Stimulated activated naive CD4-positive, alpha-beta T cell treated with Interleukin-2 at 50 U/mL for 16 hours (primary cell): ENCODE data around the gene CDK10.

Source experiments
- DNase-seq: peaks from one replicate; lab custom pipeline; 2025; lab: John Stamatoyannopoulos, UW

Gene CDK10

DNA sequence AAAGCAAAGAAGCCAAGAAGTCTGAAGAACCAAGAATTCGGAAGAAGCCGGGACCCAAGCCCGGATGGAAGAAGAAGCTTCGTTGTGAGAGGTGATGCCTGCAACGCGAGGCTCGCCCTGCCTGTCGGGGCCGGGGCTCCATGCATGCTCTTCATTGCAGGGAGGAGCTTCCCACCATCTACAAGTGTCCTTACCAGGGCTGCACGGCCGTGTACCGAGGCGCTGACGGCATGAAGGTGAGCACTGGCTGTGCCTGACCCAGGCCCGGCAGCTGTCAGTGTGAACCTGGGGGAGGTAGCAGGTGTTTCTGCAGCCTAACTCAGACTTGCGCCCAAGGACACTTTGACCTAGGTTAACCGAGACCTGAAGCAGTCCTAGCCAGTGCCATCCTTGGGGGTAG lies 46.8 kb downstream of the CDK10 start:
- no peak for DNase-seq

DNA sequence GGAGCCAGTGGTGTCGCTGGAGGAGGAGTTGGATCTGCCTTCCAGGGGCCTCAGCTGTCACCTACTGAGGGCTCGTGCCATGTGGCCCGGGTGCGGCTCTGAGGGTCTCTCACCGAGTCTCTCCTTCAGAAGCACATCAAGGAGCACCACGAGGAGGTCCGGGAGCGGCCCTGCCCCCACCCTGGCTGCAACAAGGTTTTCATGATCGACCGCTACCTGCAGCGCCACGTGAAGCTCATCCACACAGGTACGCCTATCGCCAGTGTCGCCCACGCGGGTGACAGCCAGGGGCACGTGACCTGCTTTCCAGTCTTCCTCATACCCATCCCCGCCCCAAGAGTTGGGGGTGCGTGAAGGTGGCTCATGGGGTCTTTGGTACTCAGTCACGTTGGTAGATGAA lies 47.3 kb downstream of the CDK10 start:
- DNase-seq: no peak

DNA sequence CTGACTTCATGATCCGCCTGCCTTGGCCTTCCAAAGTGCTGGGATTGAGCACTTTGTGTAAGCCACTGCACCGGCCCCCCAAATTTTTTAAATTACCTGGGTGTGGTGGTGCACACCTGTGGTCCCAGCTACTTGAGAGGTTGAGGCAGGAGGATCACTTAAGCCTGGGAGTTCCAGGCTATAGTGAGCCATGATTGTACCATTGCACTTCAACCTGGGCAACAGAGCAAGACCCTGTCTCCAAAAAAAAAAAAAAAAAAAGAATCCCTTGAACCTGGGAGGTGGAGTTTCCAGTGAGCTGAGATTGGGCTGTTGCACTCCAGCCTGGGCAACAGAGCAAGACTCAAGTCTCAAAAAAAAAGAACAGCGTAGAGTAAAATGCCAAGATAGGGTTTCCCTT lies 50.1 kb downstream of the CDK10 start:
- no peak for DNase-seq

DNA sequence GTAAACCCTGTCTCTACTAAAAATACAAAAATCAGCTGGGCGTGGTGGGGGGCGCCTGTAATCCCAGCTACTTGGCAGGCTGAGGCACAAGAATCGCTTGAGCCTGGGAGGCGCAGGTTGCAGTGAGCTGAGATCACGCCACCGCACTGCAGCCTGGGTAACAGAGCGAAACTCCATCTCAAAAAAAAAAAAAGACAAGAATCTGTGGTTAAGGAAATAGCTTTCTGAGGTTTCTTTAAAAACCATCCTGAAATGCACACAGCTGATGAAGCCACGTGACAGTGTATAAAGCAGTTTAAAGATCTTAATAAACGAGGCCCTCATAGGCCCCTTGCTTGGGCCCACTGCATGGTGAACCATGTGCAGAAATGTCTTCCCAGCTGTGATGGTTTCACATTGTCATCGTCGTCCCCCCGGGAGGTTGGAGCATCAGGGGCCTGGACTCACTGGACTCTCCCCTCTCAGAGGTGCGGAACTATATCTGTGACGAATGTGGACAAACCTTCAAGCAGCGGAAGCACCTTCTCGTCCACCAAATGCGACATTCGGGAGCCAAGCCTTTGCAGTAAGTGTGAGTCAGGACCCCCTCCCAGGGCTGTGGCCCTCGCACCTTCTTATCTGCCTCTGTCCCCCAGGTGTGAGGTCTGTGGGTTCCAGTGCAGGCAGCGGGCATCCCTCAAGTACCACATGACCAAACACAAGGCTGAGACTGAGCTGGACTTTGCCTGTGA lies 51.0 kb downstream of the CDK10 start:
- peak; percentile 20 for DNase-seq

DNA sequence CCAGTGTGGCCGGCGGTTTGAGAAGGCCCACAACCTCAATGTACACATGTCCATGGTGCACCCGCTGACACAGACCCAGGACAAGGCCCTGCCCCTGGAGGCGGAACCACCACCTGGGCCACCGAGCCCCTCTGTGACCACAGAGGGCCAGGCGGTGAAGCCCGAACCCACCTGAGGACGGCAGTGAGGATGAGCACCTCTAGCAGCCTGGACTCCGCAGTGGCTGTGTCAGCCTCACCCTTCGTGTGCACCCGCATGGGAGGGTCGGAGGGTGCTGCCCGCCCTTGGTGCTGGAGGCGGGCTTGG lies 51.5 kb downstream of the CDK10 start:
- no peak for DNase-seq

DNA sequence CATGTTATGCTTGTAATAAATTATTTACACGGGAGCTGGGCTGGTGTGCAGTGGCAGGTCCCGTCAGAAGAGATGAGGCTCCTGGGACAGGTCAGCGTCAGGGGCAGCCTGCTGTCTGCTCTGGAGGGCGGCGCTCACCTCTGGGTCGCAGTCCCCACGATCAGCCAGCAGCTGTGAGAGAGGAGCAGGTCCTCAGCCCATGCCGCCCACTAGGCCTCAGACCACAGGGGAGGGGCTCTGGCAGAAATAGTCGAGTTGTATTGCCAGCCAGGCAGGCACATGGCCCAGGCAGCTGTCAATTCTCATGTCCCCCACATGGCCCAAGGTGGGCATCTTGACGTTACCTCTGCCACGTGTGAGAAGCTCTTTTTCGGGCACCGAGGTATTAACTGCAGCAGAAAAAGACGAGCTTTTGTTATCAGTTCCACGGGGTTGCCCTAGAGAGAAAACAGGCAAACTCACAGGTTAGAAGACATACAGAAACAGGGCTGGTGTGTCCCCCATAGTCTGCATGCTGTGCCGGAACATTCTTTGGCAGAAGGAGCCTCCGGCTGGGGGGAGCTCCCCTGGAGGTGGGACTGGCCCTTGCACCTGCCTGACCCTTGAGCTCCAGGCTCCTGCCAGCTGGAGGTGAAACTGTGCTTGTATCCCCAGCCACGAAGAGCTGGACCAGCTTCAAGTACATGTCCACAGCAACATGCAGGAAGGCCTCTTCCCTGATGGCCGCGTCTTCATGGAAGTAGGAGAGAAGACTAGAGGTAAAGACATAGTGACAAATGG lies 52.2 kb downstream of the CDK10 start:
- DNase-seq: no peak

DNA sequence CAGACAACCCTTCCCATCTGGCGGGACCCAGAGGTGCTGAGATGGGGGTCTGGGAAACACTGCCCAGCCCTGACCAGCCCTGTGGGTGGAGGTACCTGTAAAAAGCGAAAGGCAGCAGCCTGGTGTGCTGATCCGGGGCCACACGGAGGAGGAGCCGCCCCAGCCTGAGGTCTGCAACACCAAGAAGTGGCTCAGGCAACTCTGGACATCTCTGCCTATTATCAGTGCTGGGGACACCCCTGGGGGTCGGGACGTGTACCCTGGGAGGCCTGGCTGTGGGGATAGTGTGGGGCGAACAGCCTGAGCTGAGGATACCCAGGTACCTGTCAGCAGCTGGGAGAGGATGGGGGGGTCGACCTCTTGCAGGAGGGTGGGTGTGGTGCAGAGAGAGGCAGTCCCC lies 52.9 kb downstream of the CDK10 start:
- no peak for DNase-seq

DNA sequence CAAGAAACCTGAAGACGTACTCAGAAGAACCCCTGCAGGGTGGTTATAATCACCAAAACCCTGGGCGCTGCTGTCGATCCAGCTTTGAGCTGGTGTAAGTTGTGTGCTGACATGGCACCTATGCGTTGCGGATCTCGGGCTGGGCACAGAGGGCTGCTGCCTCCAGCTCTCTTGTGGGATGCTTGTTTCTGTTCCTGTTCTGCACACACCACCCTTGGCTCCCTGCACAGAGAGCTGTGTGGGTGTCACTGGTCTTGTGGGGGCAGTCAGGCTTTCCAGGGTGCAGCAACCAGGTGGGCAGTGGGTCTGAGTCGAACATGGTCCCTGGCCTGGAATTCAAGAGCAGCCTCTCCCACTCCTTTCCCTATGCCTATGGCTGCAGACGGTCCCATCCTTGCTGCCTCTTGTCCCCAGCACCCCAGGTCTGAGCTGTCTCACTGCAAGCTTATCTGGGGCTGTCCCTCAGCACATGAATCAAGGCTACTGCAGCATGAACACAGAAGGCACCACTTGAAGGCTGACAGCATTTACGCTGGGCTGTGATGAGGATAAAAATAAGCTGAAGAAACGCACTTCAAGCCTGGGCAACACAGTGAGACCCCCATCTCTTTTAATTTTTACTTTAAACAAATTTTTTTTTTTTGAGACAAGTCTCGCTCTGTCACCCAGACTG lies 55.0 kb downstream of the CDK10 start:
- DNase-seq: no peak

DNA sequence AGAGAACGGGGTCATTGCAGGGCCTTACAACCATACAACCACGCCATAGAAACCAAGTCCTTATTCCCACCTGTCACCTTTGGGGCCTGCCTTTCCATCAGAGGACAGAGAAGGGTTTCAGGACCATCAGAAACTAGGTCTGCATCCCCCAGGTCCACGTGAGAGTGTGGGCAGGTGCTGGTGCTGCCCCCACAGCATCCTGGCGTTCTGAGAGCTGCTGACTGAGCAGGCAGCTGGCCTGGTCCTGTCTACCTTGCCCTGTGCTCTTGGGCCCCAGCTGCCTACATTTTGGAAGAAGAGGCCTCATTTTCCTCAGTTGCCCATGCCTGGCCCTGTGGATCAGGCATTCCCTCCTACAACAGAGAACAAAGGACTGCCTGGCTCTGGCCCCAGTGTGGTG lies 56.5 kb downstream of the CDK10 start:
- DNase-seq: no peak

DNA sequence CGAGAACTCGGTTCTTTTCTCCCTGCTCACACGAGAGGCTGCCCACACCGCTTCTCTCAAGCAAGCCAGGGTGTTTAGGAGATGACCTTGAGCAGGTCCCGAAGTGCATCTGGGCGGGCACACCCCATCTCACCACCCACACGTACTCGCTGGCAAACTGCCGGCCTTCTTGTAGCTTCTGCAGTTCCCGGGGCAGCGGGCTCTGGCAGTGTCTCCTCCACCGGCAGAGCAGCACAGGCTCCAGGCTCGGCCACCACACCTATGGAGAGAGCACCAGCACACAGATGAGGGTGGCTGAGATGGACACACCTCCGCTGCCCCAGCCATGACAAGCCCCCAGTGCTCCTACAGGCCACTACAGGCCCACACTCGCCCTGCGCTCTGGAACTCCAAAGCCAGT lies 58.3 kb downstream of the CDK10 start:
- no peak for DNase-seq
